Stomach (tissue), 4 donors: ENCODE results near the gene CAPN15.

Experiments used
- CTCF ChIP-seq, 7 experiments: fragments of 450-650 bp in 4 of 7; fragments of 200-600 bp in 3 of 7; sonication (generic) in 3 of 7; IDR thresholded peaks; one replicate each; pipeline ENCODE4 v1.5.1; 2016 to 2019; ENCODE audit warnings: antibody characterized with exemption in 7 of 7, control low read depth in 2 of 7, mild to moderate bottlenecking in 1 of 7
- EP300 ChIP-seq: sonication (generic); formaldehyde crosslinking; IDR thresholded peaks from one replicate; pipeline ENCODE4 v1.6.1; 2017; ENCODE audit warnings: antibody characterized with exemption
- POLR2A ChIP-seq, 4 donors: fragments of 450-650 bp; IDR thresholded peaks; one replicate each; pipeline ENCODE4 v1.6.1; 2016; ENCODE audit warnings: antibody characterized with exemption in 4 of 4, control low read depth in 2 of 4, mild to moderate bottlenecking in 1 of 4, moderate library complexity in 1 of 4
- POLR2AphosphoS5 ChIP-seq, 3 donors: sonication (generic); formaldehyde crosslinking; IDR thresholded peaks; one replicate each; pipeline ENCODE4 v1.6.1; 2016; ENCODE audit warnings: antibody characterized with exemption in 3 of 3

- no peak for TF ChIP-seq POLR2A (IDR thresholded peaks at IDR 0.05)
- TF ChIP-seq CTCF (IDR thresholded peaks at IDR 0.05): no peak
- TF ChIP-seq POLR2AphosphoS5 (IDR thresholded peaks at IDR 0.05): no peak
- no peak for TF ChIP-seq EP300
Observed at GRCh38 chr16:500709-501108, 26.8 kb upstream of the CAPN15 start.
